GM18951 (cell line): ENCODE data around the gene UPK3B.
"Not testable (repeated sequence)": the region's sequence is repeated elsewhere in the genome, so short reads cannot be mapped to it uniquely, and the experiment has no call there.

Experiments
- POLR2A ChIP-seq: IDR thresholded peaks from 4 replicates; pipeline ENCODE4 v1.6.1; 2011; ENCODE audit warnings: mild to moderate bottlenecking; ENCODE audit not compliant: insufficient read length, insufficient read depth; ENCODE audit errors: extremely low read depth
- in situ Hi-C: fragments of 300-500 bp; cut with MboI; formaldehyde crosslinking; loops from one replicate; pipeline ENCODE4 v1.12.0; 2022; ENCODE audit warnings: low sequenced_read_pairs, mixed read lengths, inconsistent platforms; ENCODE audit not compliant: unreplicated experiment

UPK3B gene

GRCh38 chr7:76486618-76487017 lies 23.7 kb upstream of the UPK3B start:
- in situ Hi-C loops, result not testable (repeated sequence)

- in situ Hi-C loops, result not testable (repeated sequence)
These were observed 22.4 kb upstream of the UPK3B start for GRCh38 chr7:76487969-76488368.

- in situ Hi-C loops, result not testable (repeated sequence)
These were observed 18.2 kb upstream of the UPK3B start for GRCh38 chr7:76492139-76492538.

- in situ Hi-C loops, result not testable (repeated sequence)
These were observed 14.6 kb upstream of the UPK3B start for GRCh38 chr7:76495717-76496116.

GRCh38 chr7:76497918-76498582 lies 12.3 kb upstream of the UPK3B start:
- in situ Hi-C loops, result not testable (repeated sequence)

GRCh38 chr7:76498583-76499200 lies 11.7 kb upstream of the UPK3B start:
- in situ Hi-C loops, result not testable (repeated sequence)

- in situ Hi-C loops, result not testable (repeated sequence)
These were observed 11.0 kb upstream of the UPK3B start for GRCh38 chr7:76499201-76499923.

GRCh38 chr7:76499924-76500241 lies 10.5 kb upstream of the UPK3B start:
- in situ Hi-C loops, result loop anchor here (10.0 to 25.0 kb wide), 3 partner anchors 88 to 988 kb away; partner anchors contain the start of genes SSC4D and ZP3

- in situ Hi-C loops, result loop anchor here (10.0 to 25.0 kb wide), 3 partner anchors 90 to 990 kb away; partner anchors contain the start of genes SSC4D and ZP3
These were observed 8.1 kb upstream of the UPK3B start for GRCh38 chr7:76502224-76502623.

GRCh38 chr7:76502836-76503235 lies 7.5 kb upstream of the UPK3B start:
- in situ Hi-C loops, result loop anchor here (10.0 to 25.0 kb wide), 3 partner anchors 91 to 991 kb away; partner anchors contain the start of genes SSC4D and ZP3

- in situ Hi-C loops, result loop anchor here (10.0 to 25.0 kb wide), 3 partner anchors 91 to 991 kb away; partner anchors contain the start of genes SSC4D and ZP3
These were observed 7.1 kb upstream of the UPK3B start for GRCh38 chr7:76503244-76503643.

GRCh38 chr7:76504351-76505167 lies 5.8 kb upstream of the UPK3B start:
- in situ Hi-C loops, result loop anchor here (10.0 to 25.0 kb wide), 3 partner anchors 92 to 992 kb away; partner anchors contain the start of genes SSC4D and ZP3

- no peak for TF ChIP-seq POLR2A
- in situ Hi-C loops, result loop anchor here (10.0 to 25.0 kb wide), 3 partner anchors 93 to 993 kb away; partner anchors contain the start of genes SSC4D and ZP3
These were observed 4.9 kb upstream of the UPK3B start for GRCh38 chr7:76505168-76506080.
